Measurements from ENCODE around the gene SPINK8. TPM values are rescaled to one million over a fixed set of nuclear protein-coding genes. Genes with fewer than 3 reads are reported as not detected.

The SPINK8 gene
- total RNA-seq, 4 donors from 2014 or later: not detected

GRCh38 chr3:48353987-48354386, 20.5 kb upstream of the SPINK8 start:
- intact Hi-C loops (cut with DNase I; ENCODE audit: low total_unique reads) (no loop called here), in situ Hi-C loops (cut with MboI; ENCODE audit: low pct_ligation_motif_present in 1 of 4, low pct_unique_long_range_greater_than_20kb in 1 of 4, low sequenced_read_pairs in 3 of 4) (no loop called here)
- H3K4me1 ChIP-seq: no peaks in the 10 kb centered on the region
- TF ChIP-seq POLR2AphosphoS5 (IDR thresholded peaks at IDR 0.05) (no peak), POLR2A (IDR thresholded peaks at IDR 0.05) (no peak), EP300 (IDR thresholded peaks at IDR 0.05; ENCODE audit: low read depth) (no peak)
- TF ChIP-seq, protein P1, sequence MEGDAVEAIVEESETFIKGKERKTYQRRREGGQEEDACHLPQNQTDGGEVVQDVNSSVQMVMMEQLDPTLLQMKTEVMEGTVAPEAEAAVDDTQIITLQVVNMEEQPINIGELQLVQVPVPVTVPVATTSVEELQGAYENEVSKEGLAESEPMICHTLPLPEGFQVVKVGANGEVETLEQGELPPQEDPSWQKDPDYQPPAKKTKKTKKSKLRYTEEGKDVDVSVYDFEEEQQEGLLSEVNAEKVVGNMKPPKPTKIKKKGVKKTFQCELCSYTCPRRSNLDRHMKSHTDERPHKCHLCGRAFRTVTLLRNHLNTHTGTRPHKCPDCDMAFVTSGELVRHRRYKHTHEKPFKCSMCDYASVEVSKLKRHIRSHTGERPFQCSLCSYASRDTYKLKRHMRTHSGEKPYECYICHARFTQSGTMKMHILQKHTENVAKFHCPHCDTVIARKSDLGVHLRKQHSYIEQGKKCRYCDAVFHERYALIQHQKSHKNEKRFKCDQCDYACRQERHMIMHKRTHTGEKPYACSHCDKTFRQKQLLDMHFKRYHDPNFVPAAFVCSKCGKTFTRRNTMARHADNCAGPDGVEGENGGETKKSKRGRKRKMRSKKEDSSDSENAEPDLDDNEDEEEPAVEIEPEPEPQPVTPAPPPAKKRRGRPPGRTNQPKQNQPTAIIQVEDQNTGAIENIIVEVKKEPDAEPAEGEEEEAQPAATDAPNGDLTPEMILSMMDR (IDR thresholded peaks at IDR 0.05): no peak
- no peak overlapping the region for H3K4me3 ChIP-seq
- WGBS, 2 donors (ENCODE audit: low coverage in 1 of 2): 91% methylated on average over 4 of the region's 4 CpGs
- H3K27me3 ChIP-seq: no peaks in the 10 kb centered on the region
- no peak overlapping the region for H3K27ac ChIP-seq
- H3K9me3 ChIP-seq: no peaks in the 10 kb centered on the region
- DNase-seq: no peak
- H3K36me3 ChIP-seq: no peaks in the 10 kb centered on the region

GRCh38 chr3:48352546-48352945, 19.1 kb upstream of the SPINK8 start:
- DNase-seq: no peak
- in situ Hi-C loops (cut with MboI; ENCODE audit: low pct_ligation_motif_present in 1 of 4, low pct_unique_long_range_greater_than_20kb in 1 of 4, low sequenced_read_pairs in 3 of 4) (no loop called here), intact Hi-C loops (cut with DNase I; ENCODE audit: low total_unique reads) (no loop called here)
- no peaks in the 10 kb centered on the region for H3K36me3 ChIP-seq
- H3K4me3 ChIP-seq: no peak overlapping the region
- 81 to 100% methylated on average over 1 to 6 of the region's 6 CpGs for WGBS, 2 donors (ENCODE audit: low coverage in 1 of 2)
- H3K27me3 ChIP-seq: no peaks in the 10 kb centered on the region
- H3K9me3 ChIP-seq: no peaks in the 10 kb centered on the region
- H3K27ac ChIP-seq: no peak overlapping the region
- TF ChIP-seq, protein P1 (IDR thresholded peaks at IDR 0.05): no peak
- TF ChIP-seq POLR2A (IDR thresholded peaks at IDR 0.05) (no peak), POLR2AphosphoS5 (IDR thresholded peaks at IDR 0.05) (no peak), EP300 (IDR thresholded peaks at IDR 0.05; ENCODE audit: low read depth) (no peak)
- H3K4me1 ChIP-seq: no peaks in the 10 kb centered on the region

DNA sequence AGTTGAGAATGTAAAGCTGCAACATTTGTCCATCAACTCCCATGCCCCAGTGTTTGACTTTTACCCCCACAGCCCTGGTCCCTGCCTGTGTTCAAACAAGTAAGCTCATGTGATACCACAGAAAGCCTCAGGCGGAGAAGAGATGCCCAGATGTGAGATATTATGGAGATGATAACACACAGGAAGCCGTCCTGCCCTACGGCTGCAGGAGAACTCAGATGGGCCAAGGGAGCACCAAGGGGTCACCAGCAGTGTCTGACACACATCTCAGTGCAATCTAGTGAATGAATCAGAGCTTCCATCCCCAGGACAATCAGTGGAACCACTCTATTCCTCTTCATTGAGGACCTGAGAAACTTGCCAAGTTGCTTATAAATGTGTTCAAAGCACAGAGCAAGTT, 14.0 kb upstream of the SPINK8 start:
- DNase-seq: no peak
- Histone ChIP-seq H3K27ac (no peak overlapping the region), H3K36me3 (no peaks in the 10 kb centered on the region), H3K27me3 (no peaks in the 10 kb centered on the region), H3K4me3 (no peak overlapping the region), H3K9me3 (no peaks in the 10 kb centered on the region), H3K4me1 (peaks cover 0 to 3% (median under 1%) of the 10 kb centered on the region in 4 donors)
- WGBS, 2 donors (ENCODE audit: low coverage in 1 of 2): 79 to 86% methylated on average over 1 to 3 of the region's 3 CpGs
- in situ Hi-C loops (cut with MboI; ENCODE audit: low pct_ligation_motif_present in 1 of 4, low pct_unique_long_range_greater_than_20kb in 1 of 4, low sequenced_read_pairs in 3 of 4): no loop called here
- intact Hi-C loops (cut with DNase I; ENCODE audit: low total_unique reads): no loop called here
- TF ChIP-seq POLR2A (IDR thresholded peaks at IDR 0.05): no peak
- TF ChIP-seq, protein P1 (IDR thresholded peaks at IDR 0.05): no peak
- no peak for TF ChIP-seq EP300 (IDR thresholded peaks at IDR 0.05; ENCODE audit: low read depth)
- TF ChIP-seq POLR2AphosphoS5 (IDR thresholded peaks at IDR 0.05): no peak

DNA sequence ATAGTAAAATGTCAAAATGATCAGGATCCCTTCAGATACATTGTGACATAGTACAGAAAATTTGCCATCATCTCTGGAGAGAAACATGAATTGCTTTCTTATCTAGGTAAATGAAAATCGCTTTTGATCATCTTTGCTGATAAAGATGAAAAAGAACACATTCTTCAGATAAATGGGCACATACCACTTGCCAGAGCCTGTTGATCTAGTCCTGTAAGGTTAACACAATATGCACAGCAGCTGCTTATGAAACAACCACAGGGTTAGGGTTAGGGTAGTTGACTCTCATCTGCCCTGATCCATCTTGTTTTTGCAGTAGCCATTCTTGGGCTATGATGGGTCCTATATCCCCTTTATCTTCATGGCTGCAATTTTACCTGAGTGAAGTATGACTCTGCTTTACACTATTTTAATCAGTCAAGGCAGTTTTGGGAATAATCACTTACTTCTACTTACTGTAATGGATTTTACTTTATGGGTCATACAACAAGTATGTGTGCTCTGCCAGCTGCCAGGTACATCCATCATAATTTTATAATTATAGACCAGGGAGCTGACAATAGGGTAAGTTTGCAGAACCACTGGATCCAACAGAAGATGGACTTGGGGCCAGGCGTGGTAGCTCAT, 12.6 kb upstream of the SPINK8 start:
- no peak overlapping the region for H3K4me3 ChIP-seq
- intact Hi-C loops (cut with DNase I; ENCODE audit: low total_unique reads): no loop called here
- WGBS, 2 donors (ENCODE audit: low coverage in 1 of 2): 74 to 92% methylated on average over 2 of the region's 2 CpGs

More for the DNA sequence above, 12.6 kb upstream of the SPINK8 start:
- H3K36me3 ChIP-seq: no peaks in the 10 kb centered on the region
- TF ChIP-seq POLR2AphosphoS5 (IDR thresholded peaks at IDR 0.05) (no peak), EP300 (IDR thresholded peaks at IDR 0.05; ENCODE audit: low read depth) (no peak), POLR2A (IDR thresholded peaks at IDR 0.05) (no peak)
- TF ChIP-seq, protein P1 (IDR thresholded peaks at IDR 0.05): no peak
- DNase-seq: no peak
- in situ Hi-C loops (cut with MboI; ENCODE audit: low pct_ligation_motif_present in 1 of 4, low pct_unique_long_range_greater_than_20kb in 1 of 4, low sequenced_read_pairs in 3 of 4): no loop called here
- peaks cover 0 to 10% (median 6%) of the 10 kb centered on the region in 4 donors for H3K4me1 ChIP-seq
- no peaks in the 10 kb centered on the region for H3K27me3 ChIP-seq
- H3K27ac ChIP-seq: no peak overlapping the region
- H3K9me3 ChIP-seq: no peaks in the 10 kb centered on the region

Data from transverse colon (tissue), 4 donors.